ENCODE results near the gene FCAMR.

- TF ChIP-seq, protein P1, sequence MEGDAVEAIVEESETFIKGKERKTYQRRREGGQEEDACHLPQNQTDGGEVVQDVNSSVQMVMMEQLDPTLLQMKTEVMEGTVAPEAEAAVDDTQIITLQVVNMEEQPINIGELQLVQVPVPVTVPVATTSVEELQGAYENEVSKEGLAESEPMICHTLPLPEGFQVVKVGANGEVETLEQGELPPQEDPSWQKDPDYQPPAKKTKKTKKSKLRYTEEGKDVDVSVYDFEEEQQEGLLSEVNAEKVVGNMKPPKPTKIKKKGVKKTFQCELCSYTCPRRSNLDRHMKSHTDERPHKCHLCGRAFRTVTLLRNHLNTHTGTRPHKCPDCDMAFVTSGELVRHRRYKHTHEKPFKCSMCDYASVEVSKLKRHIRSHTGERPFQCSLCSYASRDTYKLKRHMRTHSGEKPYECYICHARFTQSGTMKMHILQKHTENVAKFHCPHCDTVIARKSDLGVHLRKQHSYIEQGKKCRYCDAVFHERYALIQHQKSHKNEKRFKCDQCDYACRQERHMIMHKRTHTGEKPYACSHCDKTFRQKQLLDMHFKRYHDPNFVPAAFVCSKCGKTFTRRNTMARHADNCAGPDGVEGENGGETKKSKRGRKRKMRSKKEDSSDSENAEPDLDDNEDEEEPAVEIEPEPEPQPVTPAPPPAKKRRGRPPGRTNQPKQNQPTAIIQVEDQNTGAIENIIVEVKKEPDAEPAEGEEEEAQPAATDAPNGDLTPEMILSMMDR (IDR thresholded peaks at IDR 0.05) = no peak
- TF ChIP-seq EP300 (IDR thresholded peaks at IDR 0.05) = no peak
- no peak for TF ChIP-seq POLR2A (IDR thresholded peaks at IDR 0.05)
Observed at GRCh38 chr1:206931709-206932108, 38.6 kb downstream of the FCAMR start.
